HG02981 (cell line): ENCODE data around the gene SATB1.
"Not testable (repeated sequence)": the region's sequence is repeated elsewhere in the genome, so short reads cannot be mapped to it uniquely, and the experiment has no call there.

ENCODE experiments used
- ATAC-seq: cut with Tn5 transposase; IDR thresholded peaks from one replicate; pipeline ENCODE4 v1.9.1; 2021; ENCODE audit warnings: mild to moderate bottlenecking, moderate library complexity; ENCODE audit not compliant: unreplicated experiment

The SATB1 gene

DNA sequence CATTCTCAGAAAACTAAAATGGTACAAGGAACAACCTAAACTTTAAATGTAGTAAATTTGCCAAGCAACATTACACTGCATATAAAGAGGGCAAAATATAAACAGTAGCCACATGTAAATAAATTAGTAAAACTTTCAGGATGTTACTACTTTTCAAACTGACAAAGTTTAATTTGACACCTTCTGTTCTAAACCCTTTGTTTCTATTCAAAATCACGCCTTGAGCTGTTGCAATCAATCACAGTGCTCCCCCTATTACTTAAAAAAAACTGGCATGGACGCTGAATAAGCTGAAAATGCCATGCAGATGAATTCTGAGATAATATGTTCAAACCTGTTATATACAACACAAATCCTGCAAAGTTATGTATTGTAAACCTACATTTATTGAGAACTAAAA, 69.3 kb downstream of the SATB1 start:
- ATAC-seq, result no peak

DNA sequence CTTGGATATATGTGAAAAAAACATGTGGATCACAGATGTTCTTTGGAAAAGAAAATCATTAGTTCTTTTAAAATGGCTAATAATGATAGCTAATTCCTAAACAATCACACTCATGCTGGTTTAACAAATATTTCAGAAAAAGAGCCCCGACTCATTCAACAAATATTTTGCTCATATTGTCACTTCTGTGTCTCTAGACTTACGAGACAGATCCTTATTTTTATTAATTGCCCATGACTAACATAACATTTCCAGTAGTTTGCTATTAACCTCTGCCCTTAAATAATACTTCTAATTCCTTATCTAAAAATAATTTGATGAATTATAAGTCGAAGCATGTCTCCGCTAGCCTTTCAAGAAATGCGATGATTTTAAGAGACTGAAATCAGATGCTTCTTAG, 70.4 kb downstream of the SATB1 start:
- ATAC-seq, result no peak

DNA sequence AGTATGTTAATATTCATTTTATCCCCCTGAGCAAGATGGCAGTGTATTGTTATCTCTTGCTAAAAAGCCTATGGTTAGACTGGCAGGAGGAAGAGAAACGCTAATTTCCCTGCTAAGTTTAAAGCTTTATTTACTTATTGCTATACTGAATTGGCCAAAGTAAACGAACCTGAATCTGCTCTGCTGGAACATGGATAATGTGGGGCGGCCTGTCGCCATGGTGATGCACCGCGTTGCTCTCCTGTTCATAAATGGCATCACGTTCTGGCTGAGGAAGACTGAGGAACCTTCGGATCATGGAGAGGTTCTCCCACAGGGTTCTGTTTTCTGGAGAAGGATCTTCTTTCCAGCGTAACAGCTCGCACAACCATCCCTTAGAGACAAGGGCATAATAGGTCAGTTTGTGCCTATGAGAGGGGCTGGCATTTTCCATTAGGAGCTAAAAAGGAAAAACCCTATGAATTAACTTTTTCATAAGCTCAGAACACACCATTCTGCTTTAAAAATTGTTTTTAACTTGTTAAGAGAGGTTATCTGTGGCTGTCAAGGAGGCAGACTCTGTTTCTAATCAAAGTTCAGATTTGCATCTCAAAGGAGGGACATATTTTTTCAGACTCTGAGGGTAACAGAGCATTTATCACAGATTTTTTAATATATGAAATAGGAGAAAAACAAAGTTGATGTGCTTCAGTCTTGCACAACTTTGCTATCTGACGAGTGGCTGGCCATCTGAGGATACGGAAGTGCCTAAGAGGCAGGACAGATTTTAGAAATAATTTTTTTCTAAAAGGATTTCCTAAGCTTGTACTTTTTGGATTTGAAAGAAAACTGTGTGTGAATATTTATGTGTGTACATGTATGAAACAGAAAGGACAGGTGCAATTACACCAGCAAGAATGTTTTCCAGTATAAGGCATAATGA, 73.1 kb downstream of the SATB1 start:
- no peak for ATAC-seq

DNA sequence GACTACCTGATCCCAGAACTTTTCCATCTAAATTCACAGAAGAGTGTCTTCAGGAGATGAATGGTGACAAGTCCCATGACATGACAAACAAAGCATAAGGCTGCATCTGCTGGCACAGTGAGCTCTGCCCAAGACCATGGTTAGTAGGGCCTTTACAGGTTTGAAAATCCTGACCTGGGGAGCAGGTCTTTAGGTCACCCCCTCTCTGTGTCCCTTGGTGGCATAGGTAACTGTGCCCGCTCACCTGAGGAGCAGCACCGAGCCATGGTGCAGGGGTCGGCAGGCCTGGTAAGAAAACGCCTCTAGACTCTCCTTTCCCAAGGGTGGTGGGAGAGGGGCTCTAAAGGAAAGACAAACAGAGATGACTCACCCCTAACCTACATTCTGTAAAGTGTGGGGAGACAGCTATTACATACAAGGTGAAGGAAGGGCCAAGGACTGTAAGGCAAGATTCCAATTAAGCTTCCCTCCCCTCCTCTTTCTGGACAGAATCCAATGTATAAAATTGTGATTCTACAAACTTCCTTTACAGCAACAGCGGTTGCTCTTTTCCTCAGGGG, 74.0 kb downstream of the SATB1 start:
- no peak for ATAC-seq

DNA sequence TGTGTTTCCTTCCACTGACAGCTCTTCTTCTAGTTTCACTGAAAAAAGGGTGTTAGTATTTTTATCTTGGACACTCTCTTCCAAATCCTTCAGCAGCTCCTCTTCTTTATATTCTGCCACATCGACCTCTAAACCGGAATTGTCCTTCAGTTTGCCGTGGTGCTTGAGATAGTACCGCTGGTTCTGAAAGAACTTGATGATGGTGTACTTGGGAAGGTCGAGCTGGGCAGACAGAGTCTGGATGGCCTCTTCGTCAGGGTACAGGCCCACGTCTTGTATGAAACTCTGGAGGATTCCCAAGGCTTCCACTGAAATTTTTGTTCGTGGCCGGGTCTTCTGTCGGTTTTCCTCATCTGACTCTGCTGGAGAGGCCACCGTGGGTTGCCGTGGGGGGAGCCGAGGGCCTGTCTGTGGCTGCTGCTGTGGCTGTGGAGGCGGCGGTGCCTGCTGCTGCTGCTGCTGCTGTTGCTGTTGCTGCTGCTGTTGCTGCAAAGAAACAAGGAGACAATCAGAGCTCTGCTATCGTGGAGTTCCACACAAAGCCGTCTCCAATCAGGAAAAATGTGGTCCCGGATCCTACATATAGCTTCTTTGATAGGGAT, 75.8 kb downstream of the SATB1 start:
- ATAC-seq, result no peak

DNA sequence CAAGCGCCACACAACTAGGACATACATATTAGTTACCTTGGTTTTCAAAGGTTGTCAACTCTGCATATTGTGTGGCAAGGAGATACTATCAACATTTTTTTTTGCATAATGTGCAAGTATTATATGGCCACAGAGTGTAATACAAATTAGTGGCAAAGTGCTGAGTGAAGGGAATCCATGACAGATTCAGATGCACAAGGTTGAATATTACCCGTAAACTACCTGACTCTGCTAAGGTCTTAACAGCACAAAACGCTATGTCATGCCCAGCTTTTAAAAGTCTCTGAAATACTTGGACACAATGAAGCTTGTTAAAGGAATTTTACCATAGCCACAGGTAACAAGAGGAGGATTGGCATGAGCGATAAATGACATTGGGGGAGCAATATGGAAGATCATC, 79.0 kb downstream of the SATB1 start:
- no peak for ATAC-seq

DNA sequence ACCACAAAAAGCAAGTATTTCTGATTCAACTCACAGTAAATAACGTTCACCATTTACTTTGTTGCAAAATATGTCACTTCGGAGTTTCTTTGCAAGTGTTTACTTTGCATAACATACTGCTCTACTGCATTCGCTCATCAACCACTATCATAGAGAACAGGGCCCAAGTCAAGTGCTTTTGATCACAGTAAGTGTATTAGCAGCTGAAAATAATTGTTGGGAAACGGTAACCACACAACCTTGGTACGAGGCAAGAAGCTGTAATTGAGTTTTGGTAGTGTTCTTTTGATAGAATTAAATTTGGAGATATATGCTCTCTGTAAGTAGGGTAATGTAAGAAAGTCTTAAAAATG, 80.1 kb downstream of the SATB1 start:
- ATAC-seq, result no peak

DNA sequence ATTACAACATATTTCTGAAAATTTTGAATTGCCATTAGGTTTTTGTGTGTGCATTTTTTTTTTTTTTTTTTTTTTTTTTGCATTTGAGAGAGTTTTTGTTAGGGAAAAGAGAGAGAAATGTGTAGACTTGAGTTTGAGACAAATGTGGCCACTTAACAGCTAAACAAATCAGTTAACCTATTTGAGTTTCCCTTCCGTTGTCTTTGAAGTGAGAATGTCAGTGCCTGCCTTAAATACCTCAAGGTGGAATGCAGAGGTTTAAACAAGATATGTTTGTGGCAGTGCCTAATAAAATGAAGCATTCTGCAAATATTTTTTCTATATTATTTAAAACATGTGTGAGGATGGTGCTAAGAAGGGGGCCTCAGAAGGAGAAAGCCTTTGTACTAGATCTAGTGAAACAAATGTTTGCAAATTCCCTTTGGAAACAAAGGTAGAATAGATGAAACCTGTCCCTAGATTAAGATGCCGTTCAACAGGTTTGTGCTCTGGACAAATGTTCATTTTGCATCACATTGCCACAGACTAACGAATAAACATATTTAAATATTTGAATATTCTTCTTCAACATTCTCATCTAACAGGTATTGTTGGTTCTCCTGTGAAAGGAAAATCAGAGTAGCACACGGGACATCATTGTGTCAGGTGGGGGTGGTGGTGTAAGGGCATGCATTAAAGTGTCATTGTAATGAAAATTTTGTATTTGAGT, 80.7 kb downstream of the SATB1 start:
- no peak for ATAC-seq

DNA sequence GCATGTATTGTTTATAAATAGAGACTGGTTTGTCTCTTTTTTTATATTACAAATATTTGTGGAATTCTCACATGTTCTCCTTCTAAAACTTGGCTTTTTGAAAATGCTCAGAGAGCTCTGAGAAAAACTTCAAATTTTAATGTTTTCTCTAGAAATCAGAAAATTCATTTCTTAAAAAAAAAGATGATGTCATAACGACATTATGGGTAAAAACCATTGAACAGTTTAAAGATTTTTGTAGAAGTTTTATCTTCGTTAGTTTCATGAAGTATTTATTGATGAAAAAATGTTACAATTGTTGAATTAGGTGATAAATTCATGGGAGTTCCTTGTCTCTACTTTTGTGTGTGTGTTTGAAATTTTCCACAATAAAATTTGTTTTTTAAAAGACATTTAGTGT, 81.3 kb downstream of the SATB1 start:
- no peak for ATAC-seq

DNA sequence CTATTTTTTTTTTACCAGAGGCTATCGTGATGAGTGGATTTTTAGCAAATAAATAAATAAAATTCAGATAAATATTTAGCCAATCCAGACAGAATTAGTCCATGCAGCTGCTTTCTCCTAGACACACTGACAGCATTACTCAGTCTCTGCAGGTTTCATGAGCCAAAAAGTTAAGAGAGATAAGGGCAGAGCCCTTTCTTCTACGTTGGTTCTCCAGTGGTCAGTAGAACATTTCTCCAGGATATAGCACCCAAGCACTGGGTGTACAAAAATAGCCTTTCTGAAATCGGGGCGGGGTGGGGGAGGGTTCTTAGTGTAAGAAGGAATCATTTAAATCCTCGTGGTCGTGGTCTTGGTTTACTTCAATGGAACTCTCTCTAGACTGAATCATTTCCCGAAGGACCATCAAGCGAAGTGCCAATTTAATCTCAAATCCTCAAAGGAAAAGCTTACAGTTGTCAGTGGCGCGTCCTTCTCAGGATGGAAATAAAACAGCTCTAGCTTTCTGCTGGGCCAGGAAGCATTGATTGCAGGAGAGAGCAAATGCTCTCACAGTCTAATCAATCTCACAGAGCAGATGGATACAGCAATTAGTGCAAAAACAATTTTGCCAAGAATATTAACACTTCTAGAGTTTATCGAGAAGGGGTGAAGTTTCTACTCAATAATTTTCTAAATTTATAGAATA, 86.2 kb downstream of the SATB1 start:
- ATAC-seq, result no peak

DNA sequence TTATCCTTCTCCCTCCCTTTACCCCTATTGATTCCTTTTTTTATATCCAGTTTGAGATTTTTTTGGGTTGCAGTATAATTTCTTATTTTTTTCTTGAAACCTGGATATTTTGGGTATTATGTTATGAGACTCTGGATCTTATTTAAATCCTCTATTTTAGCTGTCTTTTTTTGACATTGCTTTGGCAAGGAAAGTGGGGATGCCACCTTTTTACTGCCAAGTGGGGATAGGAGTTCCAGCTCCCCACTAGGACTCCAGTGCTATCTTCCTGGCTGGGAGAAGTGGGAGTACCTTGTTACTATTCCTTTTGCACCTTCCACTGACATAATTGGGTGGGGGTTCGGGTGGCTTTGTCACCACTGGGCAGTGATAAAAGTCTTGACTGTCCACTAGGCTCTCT, 87.9 kb downstream of the SATB1 start:
- ATAC-seq, result no peak

DNA sequence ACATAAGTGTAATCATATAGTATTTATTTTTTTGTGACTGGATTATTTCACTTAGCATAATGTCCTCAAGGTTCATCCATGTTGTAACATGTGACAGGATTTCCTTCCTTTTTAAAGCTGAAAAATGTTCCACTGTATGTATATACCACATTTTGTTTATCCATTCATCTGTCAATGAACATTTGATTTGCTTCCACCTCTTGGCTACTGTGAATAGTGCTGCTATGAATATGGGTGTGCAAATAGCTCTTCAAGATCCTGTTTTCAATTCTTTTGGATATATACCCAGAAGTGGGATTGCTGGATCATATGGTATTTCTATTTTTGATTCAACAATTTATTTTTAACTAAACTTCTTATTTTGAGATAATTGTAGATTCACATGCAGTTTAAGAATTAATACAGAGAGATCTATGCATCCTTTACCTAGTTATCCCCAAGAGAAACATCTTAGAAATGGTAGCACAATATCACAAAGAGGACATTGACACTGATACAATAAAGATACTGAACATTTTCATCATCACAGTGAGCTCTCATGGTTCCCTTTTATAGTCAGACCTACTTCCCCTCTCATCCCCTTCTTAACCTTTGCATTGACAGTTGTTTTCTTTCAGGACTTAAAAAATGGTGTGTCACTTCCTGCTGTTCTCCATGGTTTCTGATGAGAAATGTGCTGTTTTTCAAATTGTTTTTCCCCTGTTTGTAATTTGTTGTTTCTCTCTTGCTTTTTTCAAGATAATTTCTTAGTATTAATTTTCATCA, 90.1 kb downstream of the SATB1 start:
- no peak for ATAC-seq

DNA sequence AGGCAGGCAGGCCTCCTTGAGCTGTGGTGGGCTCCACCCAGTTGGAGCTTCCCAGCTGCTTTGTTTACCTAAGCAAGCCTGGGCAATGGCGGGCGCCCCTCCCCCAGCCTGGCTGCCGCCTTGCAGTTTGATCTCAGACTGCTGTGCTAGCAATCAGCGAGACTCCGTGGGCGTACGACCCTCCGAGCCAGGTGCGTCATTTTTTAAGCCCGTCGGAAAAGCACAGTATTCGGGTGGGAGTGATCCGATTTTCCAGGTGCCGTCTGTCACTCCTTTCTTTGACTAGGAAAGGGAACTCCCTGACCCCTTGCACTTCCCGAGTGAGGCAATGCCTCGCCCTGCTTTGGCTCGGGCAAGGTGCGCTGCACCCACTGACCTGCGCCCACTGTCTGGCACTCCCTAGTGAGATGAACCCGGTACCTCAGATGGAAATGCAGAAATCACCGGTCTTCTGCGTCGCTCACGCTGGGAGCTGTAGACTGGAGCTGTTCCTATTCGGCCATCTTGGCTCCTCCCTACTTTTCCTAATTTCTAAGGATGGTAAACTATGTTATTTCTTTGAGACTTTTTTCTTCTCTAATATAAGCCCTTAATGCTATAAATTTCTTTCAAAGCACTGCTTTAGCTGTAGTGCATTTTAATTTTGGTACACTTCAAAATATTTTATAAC, 94.2 kb downstream of the SATB1 start:
- ATAC-seq, result not testable (repeated sequence)

DNA sequence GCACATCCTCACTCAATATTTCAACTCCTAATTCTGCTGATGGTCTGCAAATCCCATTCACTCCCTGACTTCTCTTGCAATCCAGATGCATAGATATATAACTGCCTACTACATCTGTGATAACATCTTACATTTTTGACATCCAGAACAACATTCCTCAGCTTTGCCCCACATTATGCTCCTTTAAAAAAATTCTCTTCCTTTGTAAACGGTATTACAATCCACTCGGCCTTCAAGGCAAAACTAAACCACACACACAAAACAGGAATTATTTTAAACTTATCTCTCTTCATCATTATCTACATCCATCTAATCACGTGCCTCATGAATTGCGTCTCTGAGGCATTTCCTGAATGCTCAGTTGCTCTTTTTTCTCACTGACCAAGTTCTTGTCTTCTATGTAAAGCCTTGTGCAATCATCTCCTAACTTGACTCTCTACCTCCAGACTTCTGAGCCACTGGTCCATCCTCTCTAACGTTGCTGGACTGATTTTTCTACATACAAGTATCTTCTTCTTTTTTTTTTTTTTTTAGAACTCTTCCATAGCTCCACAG, 117.0 kb downstream of the SATB1 start:
- ATAC-seq, result no peak

DNA sequence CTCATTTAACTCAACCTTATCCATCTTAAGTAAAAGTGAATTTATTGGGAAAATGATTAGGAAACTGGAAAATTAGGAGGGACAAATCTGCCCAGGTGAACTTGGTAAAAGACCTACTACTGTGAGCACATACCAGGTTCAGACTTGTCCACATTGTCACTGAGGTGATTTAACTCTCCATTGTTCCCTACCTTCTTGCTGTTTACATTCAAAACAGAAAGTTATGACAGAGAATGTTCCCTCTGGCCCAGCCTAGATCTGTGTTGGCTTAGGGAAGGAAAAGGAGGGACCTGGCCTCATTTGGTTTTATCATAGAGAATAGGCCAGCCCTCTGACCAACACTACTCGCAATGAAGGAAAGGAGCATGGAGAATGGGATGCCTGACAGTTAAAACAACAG, 117.6 kb downstream of the SATB1 start:
- no peak for ATAC-seq

DNA sequence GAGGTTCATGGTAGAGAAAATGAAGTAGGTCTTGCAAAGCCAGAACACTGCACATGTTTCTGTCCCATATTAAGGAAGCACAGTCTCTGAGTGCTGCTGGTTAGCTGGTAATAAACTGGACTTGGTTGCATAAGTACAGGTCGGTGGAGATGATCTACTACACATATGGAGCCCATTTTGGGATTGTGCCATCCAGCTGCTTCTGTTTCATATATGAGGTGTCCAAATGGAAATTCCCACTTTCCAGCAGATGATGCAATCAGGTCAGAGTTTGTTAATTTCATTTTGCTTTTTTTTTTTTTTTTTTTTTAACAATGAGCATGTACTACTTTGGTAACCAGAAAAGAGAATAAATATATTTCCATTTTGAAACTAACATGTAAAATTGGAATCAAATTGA, 122.6 kb downstream of the SATB1 start:
- ATAC-seq, result no peak

DNA sequence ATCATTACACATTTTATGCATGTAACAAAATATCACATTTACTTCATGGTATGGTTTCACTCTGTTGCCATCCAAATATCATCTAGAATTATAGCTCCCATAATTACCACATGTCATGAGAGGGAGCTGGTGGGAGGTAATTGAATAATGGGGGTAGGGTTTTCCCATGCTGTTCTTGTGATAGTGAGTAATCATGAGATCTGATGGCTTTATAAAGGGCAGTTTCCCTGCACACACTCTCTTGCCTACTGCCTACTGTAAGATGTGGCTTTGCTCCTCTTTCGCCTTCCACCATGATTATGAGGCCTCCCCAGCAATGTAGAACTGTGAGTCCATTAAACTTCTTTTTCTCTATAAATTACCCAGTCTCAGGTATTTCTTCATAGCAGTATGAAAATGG, 123.4 kb downstream of the SATB1 start:
- no peak for ATAC-seq

DNA sequence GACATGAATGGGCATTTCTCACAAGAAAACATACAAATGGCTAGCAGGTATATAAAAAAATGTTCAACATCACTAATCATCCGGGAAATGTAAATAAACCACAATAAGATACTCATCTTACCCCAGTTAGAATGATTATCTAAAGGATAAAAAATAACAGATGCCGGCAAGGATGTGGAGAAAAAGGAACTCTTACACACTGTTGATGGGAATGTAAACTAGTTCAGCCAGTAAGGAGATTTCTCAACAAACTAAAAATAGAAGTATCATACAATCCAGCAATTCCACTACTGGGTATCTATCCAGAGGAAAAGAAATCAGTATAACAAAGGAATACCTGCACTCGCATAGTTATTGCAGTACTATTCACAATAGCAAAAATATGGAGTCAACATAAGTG, 124.2 kb downstream of the SATB1 start:
- no peak for ATAC-seq

DNA sequence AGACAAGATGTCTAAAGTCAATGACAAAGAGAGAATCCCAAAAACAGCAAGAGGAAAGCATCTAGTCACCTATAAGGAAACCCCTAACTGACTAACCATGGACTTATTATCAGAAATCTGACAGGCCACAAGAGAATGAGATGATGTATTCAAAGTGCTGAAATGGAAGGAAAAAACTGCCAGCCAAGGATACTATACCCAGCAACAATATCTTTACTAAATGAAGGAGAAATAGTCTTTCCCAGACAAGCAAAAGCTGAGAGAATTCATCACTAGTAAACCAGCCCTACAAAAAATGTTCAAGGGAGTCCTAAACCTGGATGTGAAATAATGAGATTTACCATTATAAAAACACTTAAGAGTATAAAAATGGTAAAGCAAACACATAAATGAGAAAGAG, 128.0 kb downstream of the SATB1 start:
- ATAC-seq, result no peak
